HG02884 (cell line): ENCODE results near the gene EFCAB8.

ENCODE experiments used
- ATAC-seq: cut with Tn5 transposase; IDR thresholded peaks from one replicate; pipeline ENCODE4 v1.9.1; 2021; ENCODE audit warnings: mild to moderate bottlenecking, moderate library complexity; ENCODE audit not compliant: unreplicated experiment

Gene EFCAB8

GRCh38 chr20:32982617-32983458, 124.1 kb downstream of the EFCAB8 start:
- ATAC-seq: no peak

- ATAC-seq: no peak
Observed at GRCh38 chr20:32983459-32984112, 124.9 kb downstream of the EFCAB8 start.

GRCh38 chr20:32984196-32984595, 125.5 kb downstream of the EFCAB8 start:
- no peak for ATAC-seq

- ATAC-seq: no peak
Observed at GRCh38 chr20:32984631-32985354, 126.1 kb downstream of the EFCAB8 start.

GRCh38 chr20:32985596-32985995, 126.9 kb downstream of the EFCAB8 start:
- ATAC-seq: no peak

- ATAC-seq: no peak
Observed at GRCh38 chr20:32986331-32986966, 127.7 kb downstream of the EFCAB8 start.

GRCh38 chr20:32987044-32987825, 128.5 kb downstream of the EFCAB8 start:
- ATAC-seq: no peak

GRCh38 chr20:32988008-32988407, 129.3 kb downstream of the EFCAB8 start:
- ATAC-seq: no peak

GRCh38 chr20:32989507-32990283, 131.0 kb downstream of the EFCAB8 start:
- ATAC-seq: no peak

- ATAC-seq: no peak
Observed at GRCh38 chr20:32990426-32990825, 131.7 kb downstream of the EFCAB8 start.

- no peak for ATAC-seq
Observed at GRCh38 chr20:32991383-32991782, 132.7 kb downstream of the EFCAB8 start.

- no peak for ATAC-seq
Observed at GRCh38 chr20:32991792-32992641, 133.3 kb downstream of the EFCAB8 start.

- no peak for ATAC-seq
Observed at GRCh38 chr20:32993496-32994050, 134.8 kb downstream of the EFCAB8 start.

GRCh38 chr20:32995802-32996201, 137.1 kb downstream of the EFCAB8 start:
- ATAC-seq: no peak

GRCh38 chr20:32997431-32997830, 138.7 kb downstream of the EFCAB8 start:
- ATAC-seq: no peak

- no peak for ATAC-seq
Observed at GRCh38 chr20:32999603-33000250, 141.0 kb downstream of the EFCAB8 start.

- ATAC-seq: no peak
Observed at GRCh38 chr20:33000802-33001466, 142.2 kb downstream of the EFCAB8 start.
